SK-N-SH (cell line): ENCODE data around the gene ATF5. TPM values are rescaled to one million over a fixed set of nuclear protein-coding genes. Genes with fewer than 3 reads are reported as not detected.

Experiments used
- CTCF ChIA-PET: fragments of 300-600, 350-600 bp; formaldehyde crosslinking; extraction: SDS; loops from one replicate; lab custom pipeline; 2021; lab: Yijun Ruan, JAX
- POLR2A ChIA-PET: fragments of 350-600 bp; sonication (Branson Sonifier 250); formaldehyde crosslinking; extraction: SDS; loops from one replicate; lab custom pipeline; 2020; ENCODE audit warnings: antibody characterized with exemption, inconsistent platforms; lab: Yijun Ruan, JAX
- DNase-seq: peaks from one replicate; pipeline ENCODE4 v3.0.0; 2012
- H2AFZ ChIP-seq: fragments of 200-600 bp; sonication (generic); 2 replicates; pipeline ENCODE4 v1.8.1; 2016; ENCODE audit warnings: antibody characterized with exemption, mild to moderate bottlenecking, low read depth
- H3F3A ChIP-seq: fragments of 200-600 bp; sonication (generic); replicated peaks from 2 replicates; pipeline ENCODE3; 2016; ENCODE audit warnings: antibody characterized with exemption, mild to moderate bottlenecking; ENCODE audit not compliant: insufficient read depth
- H3K27ac ChIP-seq, 2 experiments: fragments of 200-500 bp in 1 of 2; fragments of 200-600 bp in 1 of 2; sonication (Bioruptor generic) in 1 of 2; sonication (generic), shearing (Covaris generic) in 1 of 2; 2 replicates each; pipeline versions ENCODE4 v1.5.1 to v1.6.1; 2014 to 2016; ENCODE audit warnings: low read depth in 2 of 2, inconsistent platforms in 1 of 2, low read length in 1 of 2, mild to moderate bottlenecking in 1 of 2, mixed read lengths in 1 of 2
- H3K27me3 ChIP-seq: fragments of 200-600 bp; sonication (generic), shearing (Covaris generic); 2 replicates; pipeline ENCODE4 v1.6.1; 2016; ENCODE audit warnings: mixed run types; ENCODE audit not compliant: insufficient read depth
- H3K36me3 ChIP-seq, 2 experiments: fragments of 200-500 bp in 1 of 2; fragments of 200-600 bp in 1 of 2; sonication (Bioruptor generic) in 1 of 2; sonication (generic) in 1 of 2; replicated peaks in 1 of 2; 2 replicates each; pipeline versions ENCODE3 to v1.5.1; 2014 to 2016; ENCODE audit warnings: low read length in 1 of 2, mild to moderate bottlenecking in 1 of 2; ENCODE audit not compliant: insufficient read depth in 2 of 2, control insufficient read depth in 1 of 2
- H3K4me1 ChIP-seq, 2 experiments: fragments of 200-500 bp in 1 of 2; fragments of 200-600 bp in 1 of 2; sonication (Bioruptor generic) in 1 of 2; sonication (generic), shearing (Covaris generic) in 1 of 2; 2 replicates each; pipeline versions ENCODE4 v1.5.1 to v1.6.1; 2014 to 2016; ENCODE audit warnings: low read depth in 1 of 2, low read length in 1 of 2, mixed run types in 1 of 2; ENCODE audit not compliant: insufficient read depth in 2 of 2, control insufficient read depth in 1 of 2
- H3K4me2 ChIP-seq: fragments of 200-600 bp; sonication (generic), shearing (Covaris generic); 2 replicates; pipeline ENCODE4 v1.6.1; 2017; ENCODE audit warnings: mixed run types
- H3K4me3 ChIP-seq, 2 experiments: fragments of 200-500 bp in 1 of 2; fragments of 200-600 bp in 1 of 2; sonication (Bioruptor generic) in 1 of 2; sonication (generic), shearing (Covaris generic) in 1 of 2; 2 replicates each; pipeline versions ENCODE4 v1.5.1 to v1.8.1; 2014 to 2016; ENCODE audit warnings: low read depth in 2 of 2, inconsistent platforms in 1 of 2, low read length in 1 of 2, mild to moderate bottlenecking in 1 of 2, mixed read lengths in 1 of 2, moderate library complexity in 1 of 2
- H3K79me2 ChIP-seq: fragments of 200-600 bp; sonication (generic); 2 replicates; pipeline ENCODE4 v1.8.1; 2017; ENCODE audit warnings: mild to moderate bottlenecking; ENCODE audit not compliant: insufficient read depth
- H3K9ac ChIP-seq: fragments of 200-600 bp; sonication (generic); 2 replicates; pipeline ENCODE4 v1.6.1; 2017; ENCODE audit warnings: mixed run types
- H3K9me2 ChIP-seq: fragments of 200-600 bp; sonication (generic); 2 replicates; pipeline ENCODE4 v1.6.1; 2017; ENCODE audit warnings: mixed run types
- H3K9me3 ChIP-seq: fragments of 200-600 bp; sonication (generic); 2 replicates; pipeline ENCODE4 v1.6.1; 2017; ENCODE audit warnings: mixed run types, mild to moderate bottlenecking, moderate library complexity
- H4K20me1 ChIP-seq: fragments of 200-600 bp; sonication (generic); 2 replicates; pipeline ENCODE4 v1.6.1; 2017; ENCODE audit warnings: mild to moderate bottlenecking, mixed run types; ENCODE audit not compliant: insufficient read depth
- CTCF ChIP-seq: fragments of 200-600 bp; sonication (generic); IDR thresholded peaks from 2 replicates; pipeline ENCODE4 v1.6.1; 2017; ENCODE audit warnings: antibody characterized with exemption, mild to moderate bottlenecking, moderate library complexity
- ELF1 ChIP-seq: IDR thresholded peaks from 2 replicates; pipeline ENCODE4 v1.4.0; 2012
- GABPA ChIP-seq: IDR thresholded peaks from 2 replicates; pipeline ENCODE4 v1.4.0; 2012; ENCODE audit warnings: low read depth, mild to moderate bottlenecking
- MAX ChIP-seq: IDR thresholded peaks from 2 replicates; pipeline ENCODE4 v1.4.0; 2012; ENCODE audit warnings: low read depth
- PBX3 ChIP-seq: IDR thresholded peaks from 2 replicates; pipeline ENCODE4; 2012
- RCOR1 ChIP-seq: fragments of 150-350 bp; IDR thresholded peaks from 2 replicates; pipeline ENCODE4 v1.6.1; 2017; ENCODE audit warnings: antibody characterized with exemption, low read length
- SIN3A ChIP-seq: IDR thresholded peaks from 2 replicates; pipeline ENCODE4 v1.6.1; 2012; ENCODE audit warnings: low read depth, mild to moderate bottlenecking, low read length, moderate library complexity, borderline replicate concordance
- USF1 ChIP-seq: IDR thresholded peaks from 2 replicates; pipeline ENCODE4 v1.4.0; 2012; ENCODE audit warnings: low read depth, borderline replicate concordance
- WGBS: methylation state at CpG from one replicate; pipeline ENCODE4 v1.1.6; 2017; ENCODE audit warnings: low lambda C conversion rate; 5-methylcytosine and 5-hydroxymethylcytosine counted together
- polyA plus RNA-seq, 3 experiments: library from polyadenylated mRNA; depleted of rRNA; stranded (reverse); fragments of >200 nt; gene quantifications; 2 replicates each; pipeline ENCODE4 v1.2.3, GENCODE V29; 2012

The ATF5 gene
- polyA plus RNA-seq, 1 of the 3 experiments (the other 2 are of a cell fraction): 11.7 TPM

GRCh38 chr19:49881672-49882394 lies 47.2 kb upstream of the ATF5 start:
- ChIA-PET POLR2A (interaction anchor here (1.6 kb wide), 1 partner anchor 8 kb away, joined by 3 read pairs; no protein-coding TSS in a partner anchor), CTCF (interaction anchor here (0.5 to 1.9 kb wide), 2 partner anchors 9 to 201 kb away, joined by 3 to 12 read pairs; no protein-coding TSS in a partner anchor)
- no peaks in the 10 kb centered on the region for H3K9me3 ChIP-seq
- peaks cover 41 to 56% of the 10 kb centered on the region in 2 experiments for H3K36me3 ChIP-seq
- no peak overlapping the region for H3K4me3 ChIP-seq
- no peak overlapping the region for H3K27ac ChIP-seq
- peak; percentile 64 for DNase-seq
- H3K4me2 ChIP-seq: no peak overlapping the region
- peaks cover 19% of the 10 kb centered on the region for H3K79me2 ChIP-seq
- H3K27me3 ChIP-seq: no peaks in the 10 kb centered on the region
- no peak overlapping the region for H2AFZ ChIP-seq
- H3F3A ChIP-seq: peaks cover 10% of the 10 kb centered on the region
- no peaks in the 10 kb centered on the region for H4K20me1 ChIP-seq
- peaks cover 7 to 11% of the 10 kb centered on the region in 2 experiments; a peak in 2 of 4 replicates for H3K4me1 ChIP-seq
- WGBS: 95% methylated on average over 27 of the region's 31 CpGs
- TF ChIP-seq ELF1 (no peak), USF1 (peak; percentile 31; the same call in 1 of the 2 replicates), PBX3 (peak; percentile 72)
- H3K9ac ChIP-seq: no peak overlapping the region
- H3K9me2 ChIP-seq: no peaks in the 10 kb centered on the region

- Histone ChIP-seq H3K9me3 (no peaks in the 10 kb centered on the region), H3K9ac (no peak overlapping the region), H3K4me3 (no peak overlapping the region), H3K36me3 (peaks cover 41 to 56% of the 10 kb centered on the region in 2 experiments), H3K4me2 (no peak overlapping the region), H3F3A (peaks cover 10% of the 10 kb centered on the region), H2AFZ (no peak overlapping the region), H3K79me2 (peaks cover 19% of the 10 kb centered on the region), H3K9me2 (no peaks in the 10 kb centered on the region), H3K27ac (no peak overlapping the region), H4K20me1 (no peaks in the 10 kb centered on the region), H3K27me3 (no peaks in the 10 kb centered on the region), H3K4me1 (peaks cover 7 to 11% of the 10 kb centered on the region in 2 experiments; a peak in 2 of 4 replicates)
- TF ChIP-seq MAX (no peak), GABPA (no peak), SIN3A (no peak), ELF1 (no peak), RCOR1 (no peak), CTCF (no peak)
- 97% methylated on average over 6 of the region's 14 CpGs for WGBS
- CTCF ChIA-PET: no interaction called here
- DNase-seq: no peak
- POLR2A ChIA-PET: no interaction called here
These were observed 46.4 kb upstream of the ATF5 start for GRCh38 chr19:49882643-49883042.
